Adipocyte (in vitro differentiated cells): ENCODE results near the gene SMLR1.
A peak's percentile ranks its signal among the peaks of the same experiment; 100 is the strongest.

Source experiments
- DNase-seq: peaks from one replicate; pipeline ENCODE4 v3.0.0-alpha.2; 2015; ENCODE audit warnings: low read depth
- H3K27me3 ChIP-seq: replicated peaks from 2 replicates; pipeline ENCODE4 v1.7.0; 2013; ENCODE audit warnings: mild to moderate bottlenecking, low read length, moderate library complexity; ENCODE audit not compliant: control insufficient read depth, insufficient read depth
- H3K36me3 ChIP-seq: 2 replicates; pipeline ENCODE4 v1.7.0; 2013; ENCODE audit warnings: low read length, mild to moderate bottlenecking, moderate library complexity; ENCODE audit not compliant: control insufficient read depth, insufficient read depth, severe bottlenecking
- H3K4me1 ChIP-seq: 2 replicates; pipeline ENCODE4 v1.7.0; 2013; ENCODE audit warnings: mild to moderate bottlenecking, low read length, moderate library complexity; ENCODE audit not compliant: control insufficient read depth, insufficient read depth
- H3K4me3 ChIP-seq: 2 replicates; pipeline ENCODE4 v1.7.0; 2013; ENCODE audit warnings: mild to moderate bottlenecking, low read length, moderate library complexity
- H3K9ac ChIP-seq: 2 replicates; pipeline ENCODE4 v1.7.0; 2013; ENCODE audit warnings: mild to moderate bottlenecking, low read length, moderate library complexity
- H3K9me3 ChIP-seq: 2 replicates; pipeline ENCODE4 v1.7.0; 2013; ENCODE audit warnings: mild to moderate bottlenecking, low read length, moderate library complexity; ENCODE audit not compliant: control insufficient read depth

SMLR1 gene

DNA sequence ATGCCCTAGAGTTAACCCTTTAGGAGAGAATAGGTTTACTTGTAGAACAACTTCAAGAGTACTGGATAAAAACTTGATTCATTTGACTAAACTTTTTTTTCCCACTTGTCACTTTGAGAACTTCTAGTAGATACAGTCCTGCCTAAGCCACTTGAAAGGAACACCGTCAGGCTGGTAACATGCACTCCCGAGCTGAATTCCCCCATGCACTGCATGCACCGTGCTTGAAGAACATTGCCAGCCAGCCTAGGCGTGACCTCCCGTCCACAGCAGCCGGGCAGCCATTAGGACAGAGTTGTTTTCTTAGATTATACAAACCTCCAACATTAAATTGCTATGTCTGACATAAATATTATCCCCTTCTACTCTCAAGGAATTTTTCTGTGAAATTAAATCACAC lies 52.6 kb downstream of the SMLR1 start:
- Histone ChIP-seq H3K27me3 (no peaks in the 10 kb centered on the region), H3K9ac (no peak overlapping the region), H3K36me3 (peaks cover under 1% of the 10 kb centered on the region), H3K4me1 (no peaks in the 10 kb centered on the region), H3K9me3 (no peaks in the 10 kb centered on the region), H3K4me3 (no peak overlapping the region)
- no peak for DNase-seq

GRCh38 chr6:130882370-130882769 lies 55.2 kb downstream of the SMLR1 start:
- Histone ChIP-seq H3K27me3 (no peaks in the 10 kb centered on the region), H3K4me3 (no peak overlapping the region), H3K9me3 (no peaks in the 10 kb centered on the region), H3K9ac (no peak overlapping the region), H3K4me1 (peaks cover 4% of the 10 kb centered on the region), H3K36me3 (peaks cover 3% of the 10 kb centered on the region)
- no peak for DNase-seq

GRCh38 chr6:130885392-130886192 lies 58.4 kb downstream of the SMLR1 start:
- Histone ChIP-seq H3K36me3 (peaks cover 3% of the 10 kb centered on the region), H3K9me3 (no peaks in the 10 kb centered on the region), H3K9ac (no peak overlapping the region), H3K4me3 (no peak overlapping the region), H3K27me3 (no peaks in the 10 kb centered on the region), H3K4me1 (peaks cover 19% of the 10 kb centered on the region)
- peak; percentile 92 for DNase-seq
